VCaP (cell line): ENCODE measurements around the gene MUC6.

ENCODE experiments used
- H3K27ac ChIP-seq: fragments of 450-650 bp; 2 replicates; pipeline ENCODE4 v1.5.1; 2017
- CTCF ChIP-seq: fragments of 450-650 bp; conservative IDR thresholded peaks from 2 replicates; pipeline ENCODE4 v1.5.1; 2017; ENCODE audit warnings: mild to moderate bottlenecking, moderate library complexity

Gene MUC6

GRCh38 chr11:1049071-1049405 lies 12.5 kb upstream of the MUC6 start:
- TF ChIP-seq CTCF = no peak
- no peak overlapping the region for H3K27ac ChIP-seq

- TF ChIP-seq CTCF = no peak
- H3K27ac ChIP-seq = no peak overlapping the region
Observed at GRCh38 chr11:1048375-1049070, 12.0 kb upstream of the MUC6 start.

- no peak for TF ChIP-seq CTCF
- H3K27ac ChIP-seq = no peak overlapping the region
Observed at GRCh38 chr11:1047595-1048156, 11.2 kb upstream of the MUC6 start.

- H3K27ac ChIP-seq = no peak overlapping the region
- TF ChIP-seq CTCF = no peak
Observed at GRCh38 chr11:1044160-1044559, 7.6 kb upstream of the MUC6 start.

GRCh38 chr11:1043563-1044096 lies 7.1 kb upstream of the MUC6 start:
- H3K27ac ChIP-seq = no peak overlapping the region
- TF ChIP-seq CTCF = no peak

- no peak overlapping the region for H3K27ac ChIP-seq
- no peak for TF ChIP-seq CTCF
Observed at GRCh38 chr11:1042626-1043562, 6.4 kb upstream of the MUC6 start.
